HEK293 (cell line): Measurements from ENCODE around the gene APC2.

Source experiments
- BCL11B ChIP-seq: fragments of 450-650 bp; formaldehyde crosslinking; IDR thresholded peaks from 2 replicates; pipeline ENCODE4 v1.5.1; 2016; ENCODE audit warnings: low read depth, missing biosample characterization, missing genetic modification characterization
- CTCF ChIP-seq: fragments of 450-650 bp; formaldehyde crosslinking; IDR thresholded peaks from 2 replicates; pipeline ENCODE4 v1.5.1; 2016; ENCODE audit warnings: missing biosample characterization, missing genetic modification characterization
- GLIS1 ChIP-seq: fragments of 450-650 bp; formaldehyde crosslinking; IDR thresholded peaks from 2 replicates; pipeline ENCODE4 v1.5.1; 2016; ENCODE audit warnings: missing biosample characterization, missing genetic modification characterization
- KLF1 ChIP-seq: fragments of 450-650 bp; formaldehyde crosslinking; IDR thresholded peaks from 2 replicates; pipeline ENCODE4 v1.5.1; 2016; ENCODE audit warnings: missing biosample characterization, missing genetic modification characterization
- PRDM2 ChIP-seq: fragments of 450-650 bp; formaldehyde crosslinking; IDR thresholded peaks from 2 replicates; pipeline ENCODE4 v1.5.1; 2016; ENCODE audit warnings: missing biosample characterization, missing genetic modification characterization, borderline replicate concordance
- TRIM28 ChIP-seq: IDR thresholded peaks from 2 replicates; pipeline ENCODE4 v1.6.1; 2011; ENCODE audit warnings: low read length, control low read depth, borderline replicate concordance
- ZBTB21 ChIP-seq: fragments of 450-650 bp; formaldehyde crosslinking; IDR thresholded peaks from 2 replicates; pipeline ENCODE4 v1.5.1; 2017; ENCODE audit warnings: missing biosample characterization, missing genetic modification characterization
- ZNF324 ChIP-seq: fragments of 450-650 bp; formaldehyde crosslinking; IDR thresholded peaks from 2 replicates; pipeline ENCODE4 v1.5.1; 2016; ENCODE audit warnings: missing biosample characterization, missing genetic modification characterization
- ZNF423 ChIP-seq: fragments of 450-650 bp; formaldehyde crosslinking; IDR thresholded peaks from 2 replicates; pipeline ENCODE4 v1.5.1; 2016; ENCODE audit warnings: missing biosample characterization, missing genetic modification characterization
- ZNF513 ChIP-seq: fragments of 450-650 bp; IDR thresholded peaks from 2 replicates; pipeline ENCODE4 v1.5.1; 2018; ENCODE audit warnings: missing biosample characterization, missing genetic modification characterization
- ZNF558 ChIP-seq: fragments of 450-650 bp; formaldehyde crosslinking; IDR thresholded peaks from 2 replicates; pipeline ENCODE4 v1.5.1; 2016; ENCODE audit warnings: missing biosample characterization, missing genetic modification characterization
- ZNF596 ChIP-seq: fragments of 450-650 bp; IDR thresholded peaks from 2 replicates; pipeline ENCODE4 v1.5.0; 2018; ENCODE audit warnings: missing biosample characterization, mild to moderate bottlenecking, missing genetic modification characterization, moderate library complexity
- ZNF701 ChIP-seq: fragments of 450-650 bp; formaldehyde crosslinking; IDR thresholded peaks from 2 replicates; pipeline ENCODE4 v1.5.1; 2016; ENCODE audit warnings: missing biosample characterization, missing genetic modification characterization
- ZNF704 ChIP-seq: fragments of 450-650 bp; formaldehyde crosslinking; IDR thresholded peaks from 2 replicates; pipeline ENCODE4 v1.5.1; 2016; ENCODE audit warnings: missing biosample characterization, missing genetic modification characterization
- ZNF837 ChIP-seq: fragments of 450-650 bp; formaldehyde crosslinking; IDR thresholded peaks from 2 replicates; pipeline ENCODE4 v1.5.1; 2016; ENCODE audit warnings: missing biosample characterization, missing genetic modification characterization
- ZNF843 ChIP-seq: fragments of 450-650 bp; formaldehyde crosslinking; IDR thresholded peaks from 2 replicates; pipeline ENCODE4 v1.5.1; 2016; ENCODE audit warnings: missing biosample characterization, missing genetic modification characterization
- ZXDB ChIP-seq: fragments of 450-650 bp; formaldehyde crosslinking; IDR thresholded peaks from 2 replicates; pipeline ENCODE4 v1.5.1; 2016; ENCODE audit warnings: missing biosample characterization, missing genetic modification characterization
- TF ChIP-seq, protein P1 (sequence below): fragments of 450-650 bp; formaldehyde crosslinking; IDR thresholded peaks from 2 replicates; pipeline ENCODE4 v1.5.1; 2016; ENCODE audit warnings: missing biosample characterization, missing genetic modification characterization
- TF ChIP-seq, protein P2 (sequence below): fragments of 450-650 bp; formaldehyde crosslinking; IDR thresholded peaks from 2 replicates; pipeline ENCODE4 v1.5.1; 2017; ENCODE audit warnings: missing biosample characterization, mild to moderate bottlenecking, missing genetic modification characterization, moderate library complexity
- TF ChIP-seq, protein P3 (sequence below): fragments of 450-650 bp; formaldehyde crosslinking; IDR thresholded peaks from 2 replicates; pipeline ENCODE4 v1.5.1; 2016; ENCODE audit warnings: missing biosample characterization, missing genetic modification characterization
- TF ChIP-seq, protein P4 (sequence below): fragments of 450-650 bp; formaldehyde crosslinking; IDR thresholded peaks from 2 replicates; pipeline ENCODE4; 2016; ENCODE audit warnings: missing biosample characterization, missing genetic modification characterization

APC2 gene

GRCh38 chr19:1445185-1445931 lies 4.6 kb upstream of the APC2 start (continued):
- TF ChIP-seq CTCF (tag by site-specific recombination) (peak; percentile 71), ZXDB (tag by site-specific recombination) (peak; percentile 79), ZNF324 (tag by site-specific recombination) (peak; percentile 77), BCL11B (tag by site-specific recombination) (peak; percentile 96), TRIM28 (no peak), ZNF513 (no peak), ZNF596 (tag by site-specific recombination) (peak; percentile 58; the same call in 1 of the 2 replicates), ZNF704 (no peak), ZNF558 (no peak), PRDM2 (no peak), ZNF423 (tag by site-specific recombination) (peak; percentile 85), ZBTB21 (tag by site-specific recombination) (0 out of 2 replicates have a peak, but pooled peaks have one; percentile 20), KLF1 (tag by site-specific recombination) (peak; percentile 75), ZNF837 (peak; percentile 86; the same call in 1 of the 2 replicates), ZNF701 (tag by site-specific recombination) (no peak), GLIS1 (tag by site-specific recombination) (peak; percentile 98), ZNF843 (tag by site-specific recombination) (no peak)
- TF ChIP-seq, protein P1, sequence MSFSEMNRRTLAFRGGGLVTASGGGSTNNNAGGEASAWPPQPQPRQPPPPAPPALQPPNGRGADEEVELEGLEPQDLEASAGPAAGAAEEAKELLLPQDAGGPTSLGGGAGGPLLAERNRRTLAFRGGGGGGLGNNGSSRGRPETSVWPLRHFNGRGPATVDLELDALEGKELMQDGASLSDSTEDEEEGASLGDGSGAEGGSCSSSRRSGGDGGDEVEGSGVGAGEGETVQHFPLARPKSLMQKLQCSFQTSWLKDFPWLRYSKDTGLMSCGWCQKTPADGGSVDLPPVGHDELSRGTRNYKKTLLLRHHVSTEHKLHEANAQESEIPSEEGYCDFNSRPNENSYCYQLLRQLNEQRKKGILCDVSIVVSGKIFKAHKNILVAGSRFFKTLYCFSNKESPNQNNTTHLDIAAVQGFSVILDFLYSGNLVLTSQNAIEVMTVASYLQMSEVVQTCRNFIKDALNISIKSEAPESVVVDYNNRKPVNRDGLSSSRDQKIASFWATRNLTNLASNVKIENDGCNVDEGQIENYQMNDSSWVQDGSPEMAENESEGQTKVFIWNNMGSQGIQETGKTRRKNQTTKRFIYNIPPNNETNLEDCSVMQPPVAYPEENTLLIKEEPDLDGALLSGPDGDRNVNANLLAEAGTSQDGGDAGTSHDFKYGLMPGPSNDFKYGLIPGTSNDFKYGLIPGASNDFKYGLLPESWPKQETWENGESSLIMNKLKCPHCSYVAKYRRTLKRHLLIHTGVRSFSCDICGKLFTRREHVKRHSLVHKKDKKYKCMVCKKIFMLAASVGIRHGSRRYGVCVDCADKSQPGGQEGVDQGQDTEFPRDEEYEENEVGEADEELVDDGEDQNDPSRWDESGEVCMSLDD, result peak; percentile 90
- TF ChIP-seq, protein P2, sequence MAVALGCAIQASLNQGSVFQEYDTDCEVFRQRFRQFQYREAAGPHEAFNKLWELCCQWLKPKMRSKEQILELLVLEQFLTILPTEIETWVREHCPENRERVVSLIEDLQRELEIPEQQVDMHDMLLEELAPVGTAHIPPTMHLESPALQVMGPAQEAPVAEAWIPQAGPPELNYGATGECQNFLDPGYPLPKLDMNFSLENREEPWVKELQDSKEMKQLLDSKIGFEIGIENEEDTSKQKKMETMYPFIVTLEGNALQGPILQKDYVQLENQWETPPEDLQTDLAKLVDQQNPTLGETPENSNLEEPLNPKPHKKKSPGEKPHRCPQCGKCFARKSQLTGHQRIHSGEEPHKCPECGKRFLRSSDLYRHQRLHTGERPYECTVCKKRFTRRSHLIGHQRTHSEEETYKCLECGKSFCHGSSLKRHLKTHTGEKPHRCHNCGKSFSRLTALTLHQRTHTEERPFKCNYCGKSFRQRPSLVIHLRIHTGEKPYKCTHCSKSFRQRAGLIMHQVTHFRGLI (tag by site-specific recombination), result peak; percentile 44; the same call in 1 of the 2 replicates
- TF ChIP-seq, protein P3, sequence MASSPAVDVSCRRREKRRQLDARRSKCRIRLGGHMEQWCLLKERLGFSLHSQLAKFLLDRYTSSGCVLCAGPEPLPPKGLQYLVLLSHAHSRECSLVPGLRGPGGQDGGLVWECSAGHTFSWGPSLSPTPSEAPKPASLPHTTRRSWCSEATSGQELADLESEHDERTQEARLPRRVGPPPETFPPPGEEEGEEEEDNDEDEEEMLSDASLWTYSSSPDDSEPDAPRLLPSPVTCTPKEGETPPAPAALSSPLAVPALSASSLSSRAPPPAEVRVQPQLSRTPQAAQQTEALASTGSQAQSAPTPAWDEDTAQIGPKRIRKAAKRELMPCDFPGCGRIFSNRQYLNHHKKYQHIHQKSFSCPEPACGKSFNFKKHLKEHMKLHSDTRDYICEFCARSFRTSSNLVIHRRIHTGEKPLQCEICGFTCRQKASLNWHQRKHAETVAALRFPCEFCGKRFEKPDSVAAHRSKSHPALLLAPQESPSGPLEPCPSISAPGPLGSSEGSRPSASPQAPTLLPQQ, result 0 out of 2 replicates have a peak, but pooled peaks have one; percentile 79
- TF ChIP-seq, protein P4, sequence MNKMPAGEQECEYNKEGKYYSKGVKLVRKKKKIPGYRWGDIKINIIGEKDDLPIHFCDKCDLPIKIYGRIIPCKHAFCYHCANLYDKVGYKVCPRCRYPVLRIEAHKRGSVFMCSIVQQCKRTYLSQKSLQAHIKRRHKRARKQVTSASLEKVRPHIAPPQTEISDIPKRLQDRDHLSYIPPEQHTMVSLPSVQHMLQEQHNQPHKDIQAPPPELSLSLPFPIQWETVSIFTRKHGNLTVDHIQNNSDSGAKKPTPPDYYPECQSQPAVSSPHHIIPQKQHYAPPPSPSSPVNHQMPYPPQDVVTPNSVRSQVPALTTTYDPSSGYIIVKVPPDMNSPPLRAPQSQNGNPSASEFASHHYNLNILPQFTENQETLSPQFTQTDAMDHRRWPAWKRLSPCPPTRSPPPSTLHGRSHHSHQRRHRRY (tag by site-specific recombination), result no peak
